ENCODE results near the gene MMAB. TPM values are rescaled to one million over a fixed set of nuclear protein-coding genes. Genes with fewer than 3 reads are reported as not detected.

MMAB gene
- 10 to 100 TPM; 35.4 to 40.9 TPM for total RNA-seq

DNA sequence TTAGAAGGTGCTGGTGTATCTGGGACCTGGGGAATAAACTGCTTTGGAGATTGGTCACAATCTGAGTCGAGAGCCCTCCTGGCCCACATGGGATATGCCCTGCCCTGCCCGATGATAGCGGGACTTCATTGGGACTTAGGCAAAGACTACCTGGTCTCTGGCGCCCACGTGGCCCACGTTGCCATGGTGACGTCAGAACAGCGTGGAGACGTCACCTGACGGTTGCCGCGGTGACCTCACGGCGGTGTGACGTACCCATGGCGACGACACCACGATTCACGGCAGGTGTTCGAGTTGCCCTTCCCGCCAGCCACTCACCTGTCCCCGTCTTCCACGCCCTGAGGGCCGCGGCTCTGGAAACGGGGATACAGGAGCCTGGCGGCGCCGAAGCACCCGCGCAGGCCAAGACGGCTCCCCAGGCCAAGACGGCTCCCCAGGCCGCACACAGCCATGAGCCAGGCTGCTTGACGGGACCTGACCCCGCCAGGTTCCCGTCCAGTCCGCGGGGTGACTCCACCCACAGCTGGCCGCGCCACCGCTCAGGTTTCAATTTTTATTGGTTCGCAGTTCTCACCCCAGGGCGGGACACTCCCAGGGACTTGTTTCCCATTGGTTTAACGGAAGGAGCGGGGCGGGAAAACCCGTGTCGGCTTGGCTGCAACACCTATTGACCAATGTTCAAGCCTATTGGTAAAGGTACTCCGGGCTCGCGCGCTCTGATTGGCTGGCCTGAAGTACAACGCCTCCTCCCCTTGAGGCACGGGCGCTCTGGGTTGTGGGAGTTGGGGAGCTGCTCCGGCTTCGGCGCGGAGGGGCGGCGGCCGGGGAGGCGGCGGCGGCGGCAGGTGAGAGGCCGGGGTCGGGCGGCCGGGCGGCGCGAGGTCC is at the start of gene MMAB, which contains the start of gene MVK:
MMAB (minus strand) TSS at position 476 of the 885 bp plus-strand sequence; CDS start at position 452, 24 bp downstream.
MVK (plus strand) TSS at position 766 of the 885 bp plus-strand sequence. CDS start 1,029 bp downstream, outside the sequence.
- Mint-ChIP-seq H3K9me3 (ENCODE audit: low read depth) (no peaks in the 10 kb centered on the region), H3K4me3 (peak within 1 kb of the TSS; percentile 85)

DNA sequence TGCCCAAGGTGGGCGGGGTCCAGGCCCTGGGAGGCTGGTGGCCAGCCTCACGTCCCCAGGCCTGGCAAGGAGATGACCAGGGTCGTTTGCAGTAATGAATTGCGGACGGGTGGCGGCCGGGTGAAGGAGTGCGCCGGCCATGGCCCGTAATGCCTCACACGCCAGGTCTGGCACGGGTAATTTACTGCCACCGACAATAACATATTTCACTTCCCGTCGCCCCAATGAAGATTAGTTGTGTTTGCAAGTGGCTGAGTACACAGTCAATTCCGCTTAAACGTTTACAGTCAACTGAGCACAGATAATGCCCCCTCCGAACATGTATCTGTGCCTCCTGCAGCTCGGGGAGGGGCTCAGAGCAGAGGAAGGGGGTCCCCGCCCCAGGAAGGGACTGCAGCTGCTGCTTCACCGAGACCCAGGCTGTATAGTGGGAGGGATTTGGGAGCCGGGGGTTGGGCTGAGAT is 48.6 kb upstream of the MMAB start:
- CTCF ChIA-PET, result interaction anchor here (1.5 kb wide), 1 partner anchor 223 kb away, joined by 5 read pairs; no protein-coding TSS in a partner anchor
- Mint-ChIP-seq H3K27ac (no peak overlapping the region), H3K27me3 (peaks cover 35% of the 10 kb centered on the region), H3K36me3 (no peaks in the 10 kb centered on the region), H3K4me3 (no peak overlapping the region), H3K9me3 (ENCODE audit: low read depth) (no peaks in the 10 kb centered on the region), H3K4me1 (no peaks in the 10 kb centered on the region)
- DNase-seq (no peak), ATAC-seq (no peak)

More for the DNA sequence above, at the start of gene MMAB, which contains the start of gene MVK:
- Mint-ChIP-seq H3K4me1 (peaks cover 30% of the 10 kb centered on the region), H3K27me3 (no peaks in the 10 kb centered on the region), H3K27ac (peak within 1 kb of the TSS; percentile 94), H3K36me3 (peaks cover 22% of the 10 kb centered on the region)
- ATAC-seq (peak; percentile 97), DNase-seq (peak; percentile 100)
- CTCF ChIA-PET, result interaction anchor here (0.8 to 3.4 kb wide), 9 partner anchors 8 to 342 kb away, joined by 3 to 19 read pairs (median 5); no protein-coding TSS in a partner anchor

DNA sequence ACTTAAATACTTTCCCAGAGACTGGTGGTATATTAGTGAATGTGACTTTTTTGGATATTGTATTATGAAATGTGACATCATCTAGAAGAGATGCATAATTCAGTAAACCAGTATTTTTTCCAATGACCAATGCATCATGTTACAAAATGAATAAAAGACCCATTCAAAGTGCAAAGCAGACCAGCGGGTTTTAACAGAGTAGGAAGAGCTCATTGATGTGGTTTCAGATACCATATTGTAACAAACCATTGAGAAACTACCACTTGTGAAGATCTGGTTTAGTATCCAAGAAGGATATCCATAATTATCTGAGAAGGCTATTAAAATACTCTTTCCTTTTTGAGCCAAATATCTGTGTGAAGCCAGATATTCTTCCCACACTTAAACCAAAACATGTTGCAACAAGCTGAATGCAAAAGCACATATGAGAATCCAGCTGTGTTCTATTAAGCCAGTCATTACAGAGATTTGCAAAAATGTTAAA is 47.9 kb upstream of the MMAB start:
- ATAC-seq (no peak), DNase-seq (no peak)
- no peak overlapping the region for H3K27ac Mint-ChIP-seq
- no peaks in the 10 kb centered on the region for H3K36me3 Mint-ChIP-seq
- CTCF ChIA-PET, result interaction anchor here (0.9 to 1.5 kb wide), 2 partner anchors 24 to 224 kb away, joined by 5 read pairs; no protein-coding TSS in a partner anchor
- peaks cover 40% of the 10 kb centered on the region for H3K27me3 Mint-ChIP-seq
- H3K4me3 Mint-ChIP-seq, result no peak overlapping the region
- no peaks in the 10 kb centered on the region for H3K4me1 Mint-ChIP-seq
- H3K9me3 Mint-ChIP-seq (ENCODE audit: low read depth), result no peaks in the 10 kb centered on the region

DNA sequence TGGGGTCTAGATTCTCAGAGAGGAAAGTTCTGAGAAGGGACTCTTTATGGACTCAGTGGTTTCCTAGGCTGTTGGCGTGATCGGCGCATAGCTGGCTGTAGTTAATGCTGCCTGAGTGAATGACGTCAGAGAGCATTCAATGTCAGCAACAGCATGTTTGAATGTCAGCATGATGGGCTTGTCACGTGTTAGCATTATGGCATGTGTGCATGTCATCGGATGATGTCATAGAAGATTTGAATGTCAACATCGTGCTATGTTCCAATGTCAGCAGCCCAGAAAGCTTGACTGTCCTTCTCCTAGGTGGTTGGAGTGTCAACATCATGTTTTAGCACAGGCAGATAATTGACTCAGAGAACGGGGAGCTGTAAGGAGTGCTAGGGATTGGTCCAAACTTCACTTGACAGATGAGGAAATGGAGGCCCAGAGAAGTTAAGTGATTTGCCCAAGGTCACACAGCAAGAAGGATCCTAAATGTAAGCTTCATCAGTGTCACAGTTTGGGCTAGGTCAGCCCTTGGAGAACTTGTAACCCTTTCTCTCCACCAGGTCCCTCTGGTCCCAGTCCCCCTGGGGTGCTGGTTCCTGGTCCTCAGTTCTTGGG is 45.8 kb upstream of the MMAB start:
- H3K4me3 Mint-ChIP-seq, result no peak overlapping the region
- CTCF ChIA-PET, result interaction anchor here (0.8 to 1.4 kb wide), 2 partner anchors 10 to 186 kb away, joined by 3 read pairs; no protein-coding TSS in a partner anchor
- DNase-seq, result no peak
- H3K4me1 Mint-ChIP-seq, result no peaks in the 10 kb centered on the region
- H3K27ac Mint-ChIP-seq, result no peak overlapping the region
- ATAC-seq, result no peak
- H3K9me3 Mint-ChIP-seq (ENCODE audit: low read depth), result no peaks in the 10 kb centered on the region
- H3K27me3 Mint-ChIP-seq, result peaks cover 53% of the 10 kb centered on the region
- H3K36me3 Mint-ChIP-seq, result no peaks in the 10 kb centered on the region

DNA sequence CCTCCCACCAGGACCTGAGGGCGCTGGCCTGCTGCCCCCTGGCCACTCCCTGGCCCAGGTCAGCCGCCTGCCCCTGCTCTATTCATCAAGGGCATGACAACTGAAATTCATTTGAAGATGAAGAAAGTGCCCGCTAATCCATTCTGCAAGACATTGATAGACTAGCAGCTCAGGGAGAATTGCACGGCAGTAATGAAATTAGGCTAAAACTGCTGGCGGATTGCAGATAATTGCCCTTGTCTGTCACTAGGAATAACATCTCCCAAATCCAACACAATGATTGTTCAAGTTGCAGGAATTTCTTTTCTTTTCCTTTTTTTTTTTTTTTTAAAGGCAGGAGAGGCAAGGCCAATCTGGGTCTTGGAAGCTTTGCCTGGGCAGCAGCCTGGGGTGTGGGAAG is 44.8 kb upstream of the MMAB start:
- Mint-ChIP-seq H3K9me3 (ENCODE audit: low read depth) (no peaks in the 10 kb centered on the region), H3K4me1 (no peaks in the 10 kb centered on the region), H3K36me3 (no peaks in the 10 kb centered on the region), H3K27ac (no peak overlapping the region), H3K4me3 (no peak overlapping the region), H3K27me3 (peaks cover 61% of the 10 kb centered on the region)
- no peak for ATAC-seq
- CTCF ChIA-PET, result interaction anchor here (1.4 kb wide), 1 partner anchor 9 kb away, joined by 3 read pairs; no protein-coding TSS in a partner anchor
- DNase-seq, result no peak

GRCh38 chr12:109617491-109617890 is 44.2 kb upstream of the MMAB start:
- CTCF ChIA-PET, result no interaction called here
- no peaks in the 10 kb centered on the region for H3K9me3 Mint-ChIP-seq (ENCODE audit: low read depth)
- no peaks in the 10 kb centered on the region for H3K36me3 Mint-ChIP-seq
- no peak for DNase-seq
- H3K27ac Mint-ChIP-seq, result no peak overlapping the region
- no peaks in the 10 kb centered on the region for H3K4me1 Mint-ChIP-seq
- no peak for ATAC-seq
- H3K4me3 Mint-ChIP-seq, result no peak overlapping the region
- H3K27me3 Mint-ChIP-seq, result peaks cover 64% of the 10 kb centered on the region

- CTCF ChIA-PET, result interaction anchor here (0.8 kb wide), 1 partner anchor 20 kb away, joined by 3 read pairs; no protein-coding TSS in a partner anchor
Measured at GRCh38 chr12:109615556-109616229, 42.4 kb upstream of the MMAB start.

DNA sequence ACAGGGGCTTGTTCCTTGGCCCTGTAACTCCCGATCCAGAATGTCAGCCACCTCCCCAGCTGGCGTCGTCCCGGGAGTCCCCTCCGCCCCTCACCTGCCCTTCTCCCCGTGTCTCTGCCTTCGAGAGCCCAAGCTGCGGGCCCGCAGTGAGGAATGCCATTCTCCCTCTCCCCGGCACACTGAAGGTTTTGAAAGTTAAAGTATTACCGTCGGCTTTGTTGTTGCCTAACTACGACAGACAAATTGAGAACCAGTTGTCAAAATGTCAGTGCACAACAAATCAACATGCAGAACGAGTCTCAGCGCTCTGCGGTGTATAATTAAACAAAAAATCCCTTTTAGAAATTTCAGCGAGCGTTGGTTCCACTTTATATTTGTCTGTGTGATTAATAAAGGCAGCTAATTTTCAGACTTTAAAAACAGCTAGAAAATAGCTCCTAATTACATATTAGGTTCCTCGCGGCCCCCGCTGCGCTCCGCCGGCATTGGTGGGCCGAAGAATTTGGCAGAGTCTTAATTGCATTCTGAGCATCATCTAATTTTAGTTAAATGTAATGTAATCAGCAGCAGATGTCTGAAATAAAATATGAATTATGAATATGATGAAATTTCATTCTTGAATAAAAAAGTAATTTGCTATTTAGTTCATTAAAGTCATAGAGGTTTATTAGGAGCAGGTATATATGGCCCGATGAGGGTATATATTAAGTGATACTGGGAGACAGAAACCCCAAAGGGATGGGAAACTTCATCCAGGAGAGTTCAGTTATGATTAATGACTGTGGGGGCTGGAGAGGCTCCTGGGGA is 40.5 kb upstream of the MMAB start:
- no peak for ATAC-seq
- Mint-ChIP-seq H3K4me3 (no peak overlapping the region), H3K27me3 (peaks cover 50% of the 10 kb centered on the region), H3K36me3 (no peaks in the 10 kb centered on the region), H3K27ac (no peak overlapping the region), H3K9me3 (ENCODE audit: low read depth) (no peaks in the 10 kb centered on the region), H3K4me1 (no peaks in the 10 kb centered on the region)
- CTCF ChIA-PET, result interaction anchor here (1.5 kb wide), 1 partner anchor 17 kb away, joined by 8 read pairs; no protein-coding TSS in a partner anchor
- DNase-seq, result no peak

More at GRCh38 chr12:109615556-109616229, 42.4 kb upstream of the MMAB start:
- Mint-ChIP-seq H3K4me3 (no peak overlapping the region), H3K27me3 (peaks cover 52% of the 10 kb centered on the region), H3K4me1 (no peaks in the 10 kb centered on the region), H3K36me3 (no peaks in the 10 kb centered on the region), H3K27ac (no peak overlapping the region), H3K9me3 (ENCODE audit: low read depth) (no peaks in the 10 kb centered on the region)
- DNase-seq (no peak), ATAC-seq (no peak)

- DNase-seq (no peak), ATAC-seq (peak; percentile 35)
- H3K4me1 Mint-ChIP-seq, result peaks cover 6% of the 10 kb centered on the region
- no peak overlapping the region for H3K4me3 Mint-ChIP-seq
- peaks cover 49% of the 10 kb centered on the region for H3K27me3 Mint-ChIP-seq
- CTCF ChIA-PET, result interaction anchor here (1.2 to 1.5 kb wide), 2 partner anchors 16 to 25 kb away, joined by 4 to 8 read pairs; no protein-coding TSS in a partner anchor
- H3K27ac Mint-ChIP-seq, result no peak overlapping the region
- no peaks in the 10 kb centered on the region for H3K9me3 Mint-ChIP-seq (ENCODE audit: low read depth)
- no peaks in the 10 kb centered on the region for H3K36me3 Mint-ChIP-seq
Measured at GRCh38 chr12:109612975-109613502, 39.7 kb upstream of the MMAB start.

GRCh38 chr12:109612003-109612402 is 38.7 kb upstream of the MMAB start:
- Mint-ChIP-seq H3K27me3 (peaks cover 50% of the 10 kb centered on the region), H3K4me3 (no peak overlapping the region), H3K4me1 (peaks cover 7% of the 10 kb centered on the region), H3K36me3 (no peaks in the 10 kb centered on the region), H3K9me3 (ENCODE audit: low read depth) (no peaks in the 10 kb centered on the region), H3K27ac (no peak overlapping the region)
- DNase-seq, result no peak
- no peak for ATAC-seq
- CTCF ChIA-PET, result interaction anchor here (1.0 to 1.2 kb wide), 2 partner anchors 15 to 24 kb away, joined by 4 read pairs; no protein-coding TSS in a partner anchor

DNA sequence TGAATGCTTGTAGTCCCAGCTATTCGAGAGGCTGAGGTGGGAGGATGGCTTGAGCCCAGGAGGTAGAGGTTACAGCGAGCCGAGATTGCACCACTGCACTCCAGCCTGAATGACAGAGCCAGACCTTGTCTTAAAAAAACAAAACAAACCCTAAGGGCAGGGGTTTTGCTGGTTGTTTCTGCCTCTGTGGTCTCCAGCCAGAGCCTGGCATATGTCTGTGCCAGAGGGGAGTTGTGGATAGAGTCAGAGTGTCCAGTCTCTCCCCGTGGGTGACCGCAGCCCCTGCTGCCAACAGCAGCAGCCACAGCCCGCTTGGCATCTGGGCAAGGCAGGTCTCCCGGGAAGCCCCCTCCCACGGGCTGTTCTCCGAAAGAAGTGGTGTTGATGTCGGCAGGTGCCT is 37.9 kb upstream of the MMAB start:
- ATAC-seq (no peak), DNase-seq (no peak)
- Mint-ChIP-seq H3K4me3 (no peak overlapping the region), H3K4me1 (peaks cover 7% of the 10 kb centered on the region), H3K27ac (no peak overlapping the region), H3K36me3 (no peaks in the 10 kb centered on the region), H3K27me3 (peaks cover 44% of the 10 kb centered on the region), H3K9me3 (ENCODE audit: low read depth) (no peaks in the 10 kb centered on the region)
- CTCF ChIA-PET, result interaction anchor here (2.0 to 3.5 kb wide), 2 partner anchors 14 to 92 kb away, joined by 5 to 17 read pairs; no protein-coding TSS in a partner anchor

GRCh38 chr12:109610523-109610922 is 37.2 kb upstream of the MMAB start:
- H3K4me1 Mint-ChIP-seq, result peaks cover 7% of the 10 kb centered on the region
- no peak overlapping the region for H3K27ac Mint-ChIP-seq
- no peak for ATAC-seq
- H3K27me3 Mint-ChIP-seq, result peaks cover 39% of the 10 kb centered on the region
- H3K9me3 Mint-ChIP-seq (ENCODE audit: low read depth), result no peaks in the 10 kb centered on the region
- no peaks in the 10 kb centered on the region for H3K36me3 Mint-ChIP-seq
- no peak for DNase-seq
- CTCF ChIA-PET, result interaction anchor here (2.0 to 3.5 kb wide), 2 partner anchors 13 to 91 kb away, joined by 5 to 17 read pairs; no protein-coding TSS in a partner anchor
- no peak overlapping the region for H3K4me3 Mint-ChIP-seq

All from activated CD8-positive, alpha-beta memory T cell treated with anti-CD3 and anti-CD28 coated beads, Interleukin-2, amount 10 ng/mL, durations not matched to agents 7 days and 5 days (primary cell).